Ramos (cell line): Measurements from ENCODE around the gene OPCML.

Experiments
- in situ Hi-C: fragments of 300-500 bp; cut with MboI; formaldehyde crosslinking; loops from one replicate; pipeline ENCODE4 v1.14.3; 2022; ENCODE audit warnings: low sequenced_read_pairs; ENCODE audit not compliant: unreplicated experiment

The OPCML gene

DNA sequence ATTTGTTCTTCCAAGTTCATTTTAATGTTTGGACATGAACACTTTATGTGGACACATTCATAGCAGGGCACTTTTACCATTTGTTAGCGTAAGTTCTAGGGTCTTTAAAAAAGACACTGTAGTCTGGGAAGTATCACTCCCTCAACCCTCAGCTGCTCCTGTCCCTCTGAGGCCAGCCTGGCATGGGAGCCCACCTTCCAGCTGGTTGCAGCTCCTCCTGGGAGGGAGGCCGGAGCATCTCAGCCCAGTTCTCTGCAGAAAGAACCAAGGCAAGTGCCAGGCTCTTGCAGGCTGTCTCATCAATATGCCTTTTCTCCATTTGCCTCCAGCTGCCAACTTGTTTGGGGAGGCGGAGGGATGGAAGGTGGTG, 150.6 kb downstream of the OPCML start:
- in situ Hi-C loops = no loop called here

DNA sequence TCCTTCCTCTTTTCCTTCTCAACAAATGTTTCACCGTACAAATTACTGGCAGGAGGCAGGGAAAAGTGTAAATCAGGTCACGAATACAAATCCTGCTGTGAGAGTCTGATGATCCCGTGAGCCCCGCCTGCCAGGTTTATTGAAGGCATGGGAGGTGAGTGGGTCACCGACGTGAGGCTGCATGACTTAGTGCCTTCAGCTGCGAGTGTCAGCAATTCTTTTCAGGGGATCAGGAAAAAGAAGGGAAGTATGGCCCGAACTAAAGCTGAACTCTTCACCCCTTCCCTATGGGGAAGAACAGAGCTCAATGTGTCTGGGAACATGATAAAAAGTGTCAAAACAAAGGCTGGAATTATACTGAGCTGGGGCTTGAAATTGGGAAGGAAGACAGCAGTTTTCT, 166.2 kb downstream of the OPCML start:
- in situ Hi-C loops = no loop called here

DNA sequence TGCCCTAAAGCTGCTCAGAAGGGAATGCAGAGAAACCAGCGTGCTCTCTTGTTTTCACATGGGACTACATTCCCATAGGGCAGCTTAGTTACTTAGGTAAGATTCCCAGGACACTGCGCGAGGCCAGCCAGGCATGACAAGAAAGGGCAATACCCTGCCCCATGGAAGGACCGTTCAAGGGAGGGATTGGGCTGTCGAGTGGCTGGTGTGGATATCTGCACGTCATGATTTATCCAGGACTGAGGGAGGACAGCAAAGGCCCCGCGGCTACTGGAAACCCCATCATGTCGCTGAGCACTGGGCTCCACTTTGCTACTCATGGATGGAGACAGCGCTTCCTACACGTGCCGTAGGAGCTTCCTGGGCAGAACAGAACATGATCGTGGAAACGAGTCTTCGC, 169.4 kb downstream of the OPCML start:
- in situ Hi-C loops = no loop called here

DNA sequence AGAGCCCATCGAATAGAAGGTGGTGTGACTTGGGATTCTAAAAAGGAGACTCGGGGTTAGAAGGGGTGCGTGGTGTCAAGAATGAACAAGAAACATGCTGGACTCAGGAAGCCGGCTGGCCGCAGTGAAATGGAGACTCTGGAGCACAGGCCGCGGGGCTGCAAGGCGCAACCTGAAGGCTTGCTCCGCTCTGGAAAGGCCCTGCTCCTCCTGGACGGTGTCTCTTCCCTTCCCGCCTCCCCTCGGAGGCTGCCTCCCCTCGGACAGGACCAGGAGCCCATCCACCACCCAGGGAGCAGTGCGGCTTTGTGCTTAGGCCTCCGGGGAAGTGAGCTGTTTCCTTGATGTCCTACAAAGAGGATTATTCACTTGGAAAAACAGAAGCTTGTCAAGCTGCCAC, 170.1 kb downstream of the OPCML start:
- in situ Hi-C loops = no loop called here

DNA sequence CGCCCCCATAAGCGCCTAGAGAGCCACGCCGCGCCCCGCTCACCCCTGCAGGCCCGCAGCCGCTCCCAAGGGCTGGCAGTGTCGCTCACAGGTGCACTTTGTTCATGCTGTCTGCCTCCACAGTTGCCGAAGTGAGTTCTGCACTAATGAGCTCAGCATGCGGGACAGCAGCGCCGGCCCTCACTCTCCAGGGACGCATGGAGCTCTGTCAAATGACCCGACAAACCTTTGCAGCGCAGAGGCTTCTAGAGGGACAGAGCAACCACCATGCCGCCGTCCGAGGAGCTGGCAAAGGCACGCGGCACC, 170.7 kb downstream of the OPCML start:
- in situ Hi-C loops = no loop called here

DNA sequence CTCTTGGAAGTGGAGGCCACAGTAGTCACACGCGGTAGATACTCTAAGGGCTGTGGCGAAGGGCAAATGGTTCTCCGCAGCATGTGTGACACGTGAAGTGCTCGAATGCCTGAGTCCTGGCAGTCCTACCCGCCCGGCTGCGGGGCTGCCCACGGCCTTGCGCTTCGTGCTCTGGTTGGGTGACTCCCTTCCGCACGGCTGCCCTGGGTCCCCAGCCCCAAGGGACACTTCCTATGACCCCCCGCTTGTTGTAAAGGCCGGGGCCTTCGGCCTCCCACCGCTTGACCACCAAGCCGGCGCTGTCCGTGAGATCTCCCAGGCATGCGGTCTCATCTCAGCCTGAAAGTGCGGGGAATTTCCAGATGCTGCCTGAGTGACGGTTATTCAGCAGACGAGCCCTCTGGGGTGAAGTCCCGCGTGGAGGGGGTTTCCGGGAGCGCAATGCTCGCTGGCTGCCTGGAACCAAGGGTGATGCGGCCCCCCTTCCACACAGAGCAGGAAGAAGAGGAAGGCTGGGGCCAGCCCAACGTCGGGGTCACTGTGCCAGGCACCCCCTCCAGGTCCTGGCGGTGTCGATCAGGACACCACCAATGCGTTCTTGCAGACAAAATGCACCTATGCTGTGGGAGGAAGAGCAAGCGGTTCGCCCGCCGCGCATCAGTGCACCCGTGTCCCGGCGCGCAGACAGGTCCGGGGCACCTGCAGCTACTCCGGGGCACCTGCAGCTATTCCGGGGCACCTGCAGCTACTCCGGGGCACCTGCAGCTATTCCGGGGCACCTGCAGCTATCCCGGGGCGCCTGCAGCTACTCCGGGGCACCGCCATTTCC, 171.2 kb downstream of the OPCML start:
- in situ Hi-C loops = no loop called here

DNA sequence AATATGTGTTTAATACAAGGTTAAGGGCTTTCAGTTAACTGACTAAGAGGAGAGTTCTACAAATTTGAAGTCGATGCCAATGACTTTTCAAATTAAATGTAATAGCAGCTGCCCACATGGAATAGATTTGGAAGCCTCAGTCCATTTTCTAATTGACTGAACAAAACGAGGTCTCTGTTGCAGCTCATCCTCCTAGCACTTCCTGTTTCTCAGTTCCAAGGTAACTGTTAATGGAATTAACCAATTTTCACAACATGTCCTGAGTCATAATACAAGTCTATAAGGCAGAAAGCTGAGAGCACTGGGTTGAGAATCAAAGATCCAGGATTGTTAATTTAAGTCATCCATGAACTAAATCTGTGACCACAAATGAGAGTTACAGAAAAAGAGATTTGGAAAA, 177.2 kb downstream of the OPCML start:
- in situ Hi-C loops = no loop called here

DNA sequence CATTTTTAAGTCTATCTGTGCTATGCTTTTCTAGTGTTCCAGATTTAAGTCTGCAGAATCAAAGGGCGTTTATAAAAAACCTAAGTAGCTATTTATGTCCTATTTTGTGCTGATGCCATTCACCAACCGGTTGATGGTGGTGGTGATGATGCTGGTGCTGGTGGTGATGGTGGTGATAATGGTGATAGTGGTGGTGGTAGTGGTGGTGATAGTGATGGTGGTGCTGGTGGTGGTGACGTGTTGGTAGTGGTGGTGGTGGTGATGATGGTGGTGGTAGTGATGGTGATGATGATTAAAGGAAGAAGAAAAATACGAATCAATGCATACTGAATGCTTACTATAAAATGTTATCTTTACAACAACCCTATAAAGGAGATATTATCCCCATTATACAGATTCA, 178.2 kb downstream of the OPCML start:
- in situ Hi-C loops = no loop called here

DNA sequence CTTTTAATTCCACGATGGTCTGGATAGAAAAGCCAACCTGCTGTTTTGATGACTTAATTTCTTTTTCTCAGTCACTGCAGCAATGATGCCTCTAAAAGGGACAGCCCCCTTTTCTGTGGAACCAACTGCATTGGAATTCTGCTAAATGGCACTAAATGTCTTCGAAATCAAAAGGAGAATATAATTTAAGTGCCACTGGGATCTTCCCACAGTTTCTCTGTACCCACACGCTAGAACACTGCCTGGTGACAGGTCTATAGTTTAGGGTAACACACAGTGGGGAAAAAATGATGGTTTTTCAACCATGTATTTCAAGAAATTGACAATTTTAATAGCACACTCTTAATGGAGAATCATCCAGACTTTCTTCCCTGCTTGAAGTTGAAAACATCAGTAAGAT, 182.3 kb downstream of the OPCML start:
- in situ Hi-C loops = no loop called here

DNA sequence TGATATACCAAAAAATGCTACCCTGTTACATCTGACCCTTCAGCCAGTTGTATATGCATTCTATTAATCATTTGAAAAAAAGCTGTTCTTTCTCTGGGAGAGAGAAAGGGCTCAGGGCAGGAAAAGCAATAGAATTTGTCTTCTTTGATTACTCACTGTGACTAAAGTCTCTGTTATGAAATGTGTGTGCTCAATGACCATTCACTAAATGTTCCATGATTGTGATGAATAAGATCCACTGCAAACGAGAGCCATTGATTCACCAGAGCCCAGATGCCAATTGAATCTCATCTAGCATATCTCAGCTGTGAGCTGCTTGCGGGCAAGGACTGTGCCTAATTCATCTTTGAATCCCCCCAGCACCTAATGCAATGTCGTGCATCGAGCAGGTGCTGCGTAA, 184.3 kb downstream of the OPCML start:
- in situ Hi-C loops = no loop called here

DNA sequence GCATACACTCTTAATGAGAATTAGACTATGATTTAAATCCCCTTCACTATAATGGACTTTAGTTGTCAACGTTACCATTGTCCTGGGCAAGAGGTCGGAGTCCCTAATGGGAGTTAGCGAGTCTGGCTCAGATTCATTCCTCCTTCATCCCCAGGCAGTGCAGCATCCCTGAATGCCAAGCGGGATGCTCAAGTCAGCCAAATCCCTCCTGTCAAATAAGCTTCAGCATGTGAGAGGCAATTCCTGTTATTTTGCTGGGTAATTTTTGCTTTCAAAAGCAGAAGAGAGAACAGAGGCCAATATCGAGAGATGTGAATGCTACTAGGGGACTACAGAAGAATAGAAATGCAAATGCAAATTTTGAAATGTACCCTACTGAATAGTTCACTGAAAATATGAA, 186.2 kb downstream of the OPCML start:
- in situ Hi-C loops = no loop called here

DNA sequence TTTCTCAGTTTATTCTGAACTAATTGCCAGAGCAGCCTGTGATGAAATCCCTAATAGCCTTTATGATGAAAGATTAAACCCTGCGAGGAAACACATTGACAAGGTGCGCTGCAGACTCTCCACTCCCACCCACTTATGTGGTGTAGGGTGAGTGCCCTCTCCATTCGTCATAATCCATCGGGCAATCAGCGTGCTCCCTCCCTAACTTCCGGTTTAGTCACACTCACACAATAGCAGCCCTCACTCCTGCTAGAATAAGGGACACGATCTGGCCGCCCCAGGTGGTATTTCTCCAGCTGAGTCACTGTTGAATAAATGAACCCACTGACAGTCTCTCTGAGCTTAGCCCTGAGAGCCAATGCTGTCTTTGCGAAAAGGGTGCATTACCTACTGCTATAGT, 188.3 kb downstream of the OPCML start:
- in situ Hi-C loops = no loop called here

DNA sequence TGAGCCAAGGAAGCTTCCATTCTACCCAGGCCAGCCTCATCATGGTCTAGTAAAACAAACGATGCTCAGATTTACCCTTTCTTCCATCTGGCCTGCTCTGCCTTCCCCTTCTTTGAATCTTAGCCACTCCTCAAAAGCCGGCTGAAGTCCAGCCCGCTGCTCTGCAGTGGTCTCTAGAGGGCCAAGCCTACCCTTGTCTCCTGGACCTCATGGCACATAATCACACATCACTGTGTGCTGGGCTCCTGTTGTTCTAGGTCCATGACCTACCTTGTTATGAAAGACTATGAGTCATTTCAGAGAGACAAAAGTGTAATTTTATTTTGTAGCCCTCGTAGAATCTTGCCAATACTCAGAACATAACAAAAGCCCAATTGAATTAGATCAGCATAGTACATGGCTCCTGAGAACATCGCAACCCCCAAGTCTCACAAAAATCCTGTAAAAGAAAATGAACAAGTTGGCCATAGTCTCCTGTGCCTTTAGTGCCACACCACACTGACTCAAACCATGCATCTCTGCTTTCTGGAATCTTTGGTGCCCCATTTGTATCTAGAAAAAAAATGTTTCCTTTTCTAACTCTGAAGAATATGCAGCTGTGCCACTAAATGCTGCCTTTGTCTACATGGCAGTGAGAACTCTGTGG, 192.7 kb downstream of the OPCML start:
- in situ Hi-C loops = no loop called here

DNA sequence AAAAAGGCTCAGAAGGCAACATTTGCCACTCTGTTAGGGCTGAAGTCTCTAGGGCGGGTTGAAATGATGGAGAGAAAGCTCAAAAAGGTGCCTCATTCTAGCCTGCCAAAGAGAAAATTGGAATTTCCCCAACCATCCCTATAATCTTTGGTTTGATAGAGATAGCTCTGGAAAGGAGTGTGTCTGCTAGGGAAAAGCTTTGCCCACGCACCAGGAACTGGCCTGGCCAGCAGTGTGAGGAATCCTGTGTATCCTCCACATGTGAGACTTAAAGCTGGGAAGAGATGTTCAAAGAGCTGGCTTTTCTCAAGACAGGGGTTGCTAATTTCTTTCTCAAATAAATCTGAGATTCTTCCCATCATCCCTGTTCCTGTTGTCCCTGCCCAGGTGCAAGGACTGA, 193.7 kb downstream of the OPCML start:
- in situ Hi-C loops = no loop called here

DNA sequence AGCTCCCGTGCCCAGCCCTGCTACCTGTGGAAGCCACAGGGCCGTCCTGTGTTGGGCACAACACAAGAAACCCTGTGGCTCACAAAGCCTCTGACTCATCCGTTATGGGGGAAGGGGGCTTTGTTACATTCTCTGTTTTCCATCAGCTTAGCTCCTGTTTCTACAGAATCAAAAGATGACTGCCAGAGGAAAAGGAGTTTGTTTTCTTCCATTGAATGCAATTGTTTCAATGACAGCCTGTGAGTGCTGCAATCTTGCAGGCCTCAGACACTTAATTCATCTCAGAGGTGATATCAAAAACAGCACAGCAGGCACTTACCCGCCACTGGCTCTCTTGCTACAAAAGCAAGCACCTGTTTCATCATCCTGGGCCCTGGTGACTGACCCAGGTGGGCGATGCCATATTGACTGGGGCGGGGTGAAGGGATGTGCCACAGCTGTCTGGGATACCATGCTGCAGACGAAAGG, 194.3 kb downstream of the OPCML start:
- in situ Hi-C loops = no loop called here

DNA sequence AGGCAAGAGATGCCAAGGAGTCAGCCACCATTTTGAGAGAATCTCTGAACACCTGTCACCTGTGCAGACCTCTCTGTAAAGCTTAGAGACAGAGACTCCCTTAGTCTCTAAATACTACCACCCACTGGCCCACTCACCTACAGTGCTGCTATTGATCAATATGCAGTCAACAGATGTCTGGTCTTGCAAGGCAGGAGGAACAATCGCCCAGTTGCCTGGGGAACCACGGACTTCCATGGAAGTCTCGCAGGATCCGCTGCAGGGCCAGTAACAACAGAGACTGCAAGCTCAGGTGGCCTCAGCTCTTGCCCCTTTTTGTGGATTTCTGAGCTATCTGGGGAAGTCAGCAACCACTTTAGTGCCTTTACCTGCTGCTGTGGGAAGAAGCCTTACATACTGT, 195.1 kb downstream of the OPCML start:
- in situ Hi-C loops = no loop called here

DNA sequence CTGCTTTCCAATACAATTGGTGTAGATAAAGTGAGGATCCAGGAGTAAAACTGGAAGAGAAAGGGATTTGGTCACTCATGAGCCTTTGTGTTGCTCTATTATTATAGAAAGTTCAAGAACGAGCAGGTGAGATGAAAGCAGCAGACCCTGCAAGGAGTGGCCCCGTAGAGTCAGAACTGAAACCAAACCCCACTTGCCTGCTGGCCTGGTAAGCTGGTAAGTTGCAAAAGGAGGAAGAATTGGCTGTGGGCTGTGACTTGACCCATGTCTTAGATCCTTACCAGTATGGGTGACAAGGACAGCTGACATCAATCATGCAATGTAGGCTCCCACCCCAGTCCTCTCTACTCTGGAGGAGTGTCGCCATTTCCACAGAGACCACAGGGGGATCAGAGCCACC, 201.3 kb downstream of the OPCML start:
- in situ Hi-C loops = no loop called here

DNA sequence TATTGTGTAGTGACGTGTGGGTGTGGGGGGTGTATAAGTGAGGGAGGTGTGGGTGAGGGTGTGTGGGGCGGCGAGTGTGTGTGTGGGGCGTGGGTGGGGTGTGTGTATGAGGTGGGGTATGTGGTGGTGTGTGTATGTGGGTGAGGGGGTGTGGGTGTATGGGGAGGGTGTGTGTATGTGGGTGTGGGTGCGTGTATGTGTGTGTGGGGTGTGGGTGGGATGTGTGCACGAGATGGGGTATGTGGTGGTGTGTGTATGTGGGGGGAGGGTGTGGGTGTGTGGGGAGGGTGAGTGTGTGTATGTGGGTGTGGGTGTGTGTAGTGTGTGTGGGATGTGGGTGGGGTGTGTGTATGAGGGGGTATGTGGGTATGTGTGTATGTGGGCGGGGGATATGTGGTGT, 205.5 kb downstream of the OPCML start:
- in situ Hi-C loops = no loop called here

DNA sequence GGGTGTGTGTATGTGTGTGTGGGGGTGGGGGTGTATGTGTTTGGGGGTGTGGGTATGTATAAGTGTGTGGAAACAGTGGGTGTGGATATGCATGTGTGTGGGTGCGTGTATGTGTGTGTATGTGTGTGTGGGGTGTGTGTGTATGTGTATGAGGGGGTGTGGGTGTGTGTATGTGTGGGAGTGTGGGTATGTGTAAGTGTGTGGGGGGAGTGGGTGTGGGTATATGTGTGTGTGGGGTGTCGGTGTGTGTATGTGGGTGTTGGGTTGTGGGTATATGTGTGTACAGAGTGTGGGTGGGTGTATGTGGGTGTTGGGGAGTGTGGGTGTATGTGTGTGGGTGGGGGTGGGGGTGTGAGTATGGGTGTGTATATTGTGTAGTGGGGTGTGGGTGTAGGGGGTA, 206.0 kb downstream of the OPCML start:
- in situ Hi-C loops = no loop called here

DNA sequence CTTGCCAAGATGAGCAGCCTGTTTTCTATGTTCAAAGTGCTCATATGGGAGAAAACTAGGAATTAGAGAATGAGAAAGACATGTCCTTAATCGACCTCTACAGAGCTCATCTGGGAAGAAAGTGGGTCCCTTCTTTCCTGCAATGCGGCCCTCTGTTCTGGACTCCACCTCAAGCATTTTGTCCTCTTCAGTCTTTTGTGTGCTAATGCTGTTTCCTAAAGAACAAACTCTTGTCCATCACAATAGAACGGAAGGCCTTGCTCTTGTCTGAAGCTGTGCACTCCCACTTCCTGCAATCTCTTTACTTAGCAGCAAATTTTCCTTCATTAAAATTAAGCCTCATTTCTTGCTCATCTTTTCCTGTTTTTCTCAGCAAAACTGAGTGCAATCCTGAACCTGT, 206.6 kb downstream of the OPCML start:
- in situ Hi-C loops = no loop called here

DNA sequence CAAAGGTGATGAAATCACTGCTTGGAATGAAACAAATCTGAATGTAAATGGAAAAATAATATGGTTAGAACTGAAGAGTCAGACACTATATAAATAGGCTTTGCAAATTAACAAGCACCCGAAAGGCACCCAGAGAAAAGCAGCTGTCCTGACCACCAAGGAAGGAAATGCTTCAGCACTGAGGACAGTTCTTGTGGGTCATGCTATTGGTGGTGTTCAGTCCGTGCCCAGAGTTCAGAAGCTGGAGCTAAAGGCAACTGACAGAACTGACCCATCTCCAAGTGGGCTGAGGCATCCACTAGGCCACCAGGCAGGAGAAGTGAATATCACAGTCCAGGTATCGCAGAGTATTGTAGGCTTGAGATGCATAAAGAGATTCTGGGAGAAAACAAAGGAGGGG, 208.9 kb downstream of the OPCML start:
- in situ Hi-C loops = no loop called here

DNA sequence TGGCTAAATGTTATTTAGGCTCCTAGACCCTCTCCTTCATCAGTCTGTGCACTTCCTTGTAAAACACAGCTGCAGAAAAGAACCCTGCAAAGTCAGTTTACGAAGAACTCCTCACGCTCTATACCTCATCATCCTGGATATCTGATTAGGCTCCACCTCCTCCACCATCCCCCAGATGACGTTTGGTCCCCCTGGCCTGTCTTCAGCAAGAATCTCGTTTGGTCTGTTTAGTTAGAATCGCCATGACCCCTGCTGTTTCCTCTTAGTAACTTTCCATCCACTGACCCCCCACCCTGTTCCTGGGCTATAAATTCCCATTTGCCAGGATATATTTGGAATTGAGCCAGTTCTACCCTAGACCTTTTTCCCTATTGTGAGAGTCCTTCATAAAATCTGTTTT, 214.1 kb downstream of the OPCML start:
- in situ Hi-C loops = no loop called here
